EL (cell line): Measurements from ENCODE around the gene DIDO1.
"Not testable (repeated sequence)": the region's sequence is repeated elsewhere in the genome, so short reads cannot be mapped to it uniquely, and the experiment has no call there.

ENCODE experiments used
- DNase-seq: peaks from one replicate; pipeline ENCODE4 v3.0.0-alpha.2; 2016

The DIDO1 gene

DNA sequence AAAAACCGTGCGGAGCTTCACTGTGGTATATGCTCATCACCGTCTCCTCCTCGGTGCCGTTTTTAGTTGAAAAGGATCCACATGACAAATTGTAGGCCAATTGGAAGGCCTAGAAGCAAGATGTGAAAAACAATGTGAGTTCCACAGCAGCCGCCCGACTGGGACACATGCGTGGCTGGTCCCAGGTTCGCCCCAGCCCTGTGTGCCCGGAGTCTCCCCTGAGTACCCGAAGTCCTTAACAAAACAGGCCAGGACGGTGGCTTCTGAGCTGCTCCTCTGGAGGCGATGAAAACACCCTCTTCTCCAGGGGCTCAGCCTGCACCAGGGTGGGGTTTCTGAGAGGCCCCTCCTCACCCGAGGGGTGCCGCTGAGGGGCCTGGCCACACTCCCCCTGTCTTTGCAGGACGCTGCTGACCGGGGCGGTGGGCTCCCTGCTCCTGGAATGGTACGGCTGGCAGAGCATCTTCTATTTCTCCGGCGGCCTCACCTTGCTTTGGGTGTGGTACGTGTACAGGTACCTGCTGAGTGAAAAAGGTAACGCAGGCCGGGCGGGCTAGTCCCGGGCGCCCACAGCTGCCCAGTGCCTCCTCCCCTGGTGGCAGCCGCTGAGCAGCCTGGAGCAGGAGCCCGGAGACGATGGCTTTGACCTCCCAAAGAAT, 36.0 kb upstream of the DIDO1 start:
- no peak for DNase-seq

GRCh38 chr20:62961799-62962198, 35.5 kb upstream of the DIDO1 start:
- DNase-seq = no peak

- DNase-seq = no peak
Measured at GRCh38 chr20:62961310-62961783, 35.0 kb upstream of the DIDO1 start.

GRCh38 chr20:62960446-62961309, 34.4 kb upstream of the DIDO1 start:
- not testable (repeated sequence) for DNase-seq

DNA sequence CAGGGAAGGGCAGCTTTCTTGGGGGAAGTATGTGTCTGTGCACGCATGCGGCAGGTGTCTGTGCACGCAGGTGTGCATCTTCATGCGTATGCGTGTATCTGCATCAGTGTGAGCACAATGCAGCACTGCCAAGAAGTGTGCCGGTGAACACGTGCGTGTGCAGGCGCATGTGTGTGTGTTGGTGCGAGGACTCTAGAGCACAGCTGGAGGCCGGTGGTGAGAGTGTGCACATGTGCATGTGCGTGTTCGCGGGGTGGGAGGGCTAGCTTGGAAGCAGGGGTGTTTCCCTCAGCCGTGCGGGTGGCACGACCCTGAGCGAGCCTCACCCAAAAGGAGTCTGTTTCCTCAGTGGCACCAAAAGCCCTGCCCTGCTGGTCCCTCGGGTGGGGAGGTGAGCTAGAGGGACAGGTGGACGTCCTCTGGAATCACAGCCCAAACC, 33.7 kb upstream of the DIDO1 start:
- no peak for DNase-seq

DNA sequence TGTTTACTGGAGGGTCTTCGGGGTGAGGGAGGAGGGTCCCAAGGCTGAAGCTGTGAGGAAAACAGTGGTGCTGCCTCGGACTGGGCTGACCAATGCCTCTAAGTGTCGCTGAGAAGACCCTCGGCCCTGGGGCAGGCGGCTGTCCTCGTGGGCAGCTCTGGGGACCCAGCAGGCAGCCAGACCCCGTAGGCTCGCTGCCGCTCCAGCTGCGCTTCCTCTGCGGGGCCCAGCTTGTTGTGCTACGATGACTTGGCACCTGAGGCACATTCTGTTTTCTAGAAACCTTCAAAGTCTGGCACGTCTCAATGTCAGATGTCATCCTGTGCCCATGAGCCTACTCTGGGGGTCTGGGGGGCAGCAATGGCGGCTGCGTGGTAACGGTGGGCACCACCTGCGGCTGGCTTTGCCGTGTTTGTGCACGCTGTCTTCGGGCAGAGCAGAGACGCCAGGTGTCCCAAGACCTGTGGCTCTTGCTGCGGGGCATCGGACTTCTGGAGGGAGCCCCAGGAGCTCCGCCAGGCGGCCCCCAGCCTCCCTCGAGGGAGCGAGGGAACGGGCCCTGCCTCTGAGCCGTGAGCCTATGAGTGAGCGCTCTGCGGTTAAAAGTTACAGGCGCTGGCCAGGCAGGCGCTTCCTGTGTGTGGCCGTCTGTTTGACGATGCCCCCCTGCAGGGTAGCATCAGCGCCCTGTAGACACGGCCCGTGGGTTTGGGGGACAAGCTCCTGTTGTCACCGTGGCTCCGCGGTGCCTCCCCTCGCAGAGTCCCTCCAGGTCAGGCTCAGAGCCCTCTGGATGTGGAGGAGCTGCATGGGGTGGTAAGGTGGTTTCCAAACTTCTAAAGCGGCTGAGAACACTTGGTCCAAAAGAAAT, 33.0 kb upstream of the DIDO1 start:
- no peak for DNase-seq

- DNase-seq = no peak
Measured at GRCh38 chr20:62958388-62959100, 32.2 kb upstream of the DIDO1 start.

- DNase-seq = no peak
Measured at GRCh38 chr20:62957136-62958117, 31.1 kb upstream of the DIDO1 start.

DNA sequence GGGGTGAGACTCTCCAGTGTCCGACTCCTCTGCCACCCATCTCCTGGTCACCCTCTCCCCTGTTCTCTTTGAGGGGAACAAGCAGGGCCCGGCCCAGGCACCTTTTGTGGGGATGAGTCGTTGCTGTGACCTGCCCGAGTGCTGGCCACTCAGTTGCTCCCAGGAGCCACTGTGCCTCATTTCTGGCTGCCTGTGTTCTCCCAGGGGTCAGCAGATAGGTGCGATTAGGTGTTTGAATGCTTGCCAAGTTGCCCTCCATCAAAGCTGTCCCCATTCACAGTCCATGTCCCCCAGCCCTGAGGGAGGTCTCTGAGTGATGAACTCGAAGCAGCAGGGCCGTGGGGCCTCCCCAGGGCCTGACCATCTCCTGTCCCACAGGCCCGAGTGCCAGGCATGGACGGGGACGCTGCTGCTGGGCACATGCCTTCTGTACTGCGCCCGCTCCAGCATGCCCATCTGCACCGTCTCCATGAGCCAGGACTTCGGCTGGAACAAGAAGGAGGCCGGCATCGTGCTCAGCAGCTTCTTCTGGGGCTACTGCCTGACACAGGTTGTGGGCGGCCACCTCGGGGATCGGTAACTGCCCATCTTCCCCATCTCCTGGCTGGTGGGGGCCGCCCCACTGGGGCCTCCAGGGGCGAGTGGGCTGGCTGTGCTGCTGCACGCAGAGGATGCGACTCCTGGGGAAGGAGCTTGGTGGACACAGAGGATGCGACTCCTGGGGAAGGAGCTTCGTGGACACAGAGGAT, 30.3 kb upstream of the DIDO1 start:
- no peak for DNase-seq

DNA sequence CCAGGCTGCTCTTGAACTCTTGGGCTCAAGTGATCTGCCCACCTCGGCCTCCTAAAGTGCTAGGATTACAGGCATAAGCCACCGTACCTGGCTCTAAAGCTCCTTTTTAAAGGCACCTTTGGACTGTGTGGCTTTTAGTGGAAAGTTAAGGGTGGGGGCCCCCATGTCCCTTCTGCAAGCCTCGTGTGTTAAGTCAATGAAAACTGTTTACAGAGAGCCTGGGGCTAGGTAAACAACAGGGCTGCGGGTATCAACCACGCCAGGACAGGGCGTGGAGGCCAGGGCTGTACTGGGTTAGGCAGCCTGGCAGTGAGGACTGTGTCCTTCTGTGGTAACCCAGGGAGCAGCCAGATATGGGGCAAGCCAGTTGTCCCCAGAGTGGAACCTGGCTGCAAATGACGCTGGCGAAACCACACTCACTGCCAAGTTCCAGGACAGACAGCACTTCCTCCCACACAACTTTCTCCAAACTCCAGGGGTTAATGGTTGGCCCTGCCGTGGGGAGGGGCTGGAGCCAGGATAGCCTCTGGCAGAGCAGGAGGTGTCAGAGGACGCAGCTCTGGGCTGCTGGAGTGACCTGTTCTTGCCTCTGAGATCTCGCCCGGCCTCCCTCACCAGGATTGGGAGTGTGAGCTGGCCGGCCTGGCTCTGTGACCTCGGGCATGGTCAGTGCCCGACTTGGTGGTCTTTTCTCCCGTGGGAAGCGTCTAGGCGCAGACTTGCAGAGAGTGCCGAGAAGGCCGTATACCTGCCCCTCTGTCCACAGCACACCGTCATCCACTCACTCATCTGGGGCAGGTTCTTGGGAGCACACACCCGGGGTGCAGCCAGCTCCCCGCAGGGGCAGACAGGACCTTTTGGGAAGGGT, 29.4 kb upstream of the DIDO1 start:
- no peak for DNase-seq

DNA sequence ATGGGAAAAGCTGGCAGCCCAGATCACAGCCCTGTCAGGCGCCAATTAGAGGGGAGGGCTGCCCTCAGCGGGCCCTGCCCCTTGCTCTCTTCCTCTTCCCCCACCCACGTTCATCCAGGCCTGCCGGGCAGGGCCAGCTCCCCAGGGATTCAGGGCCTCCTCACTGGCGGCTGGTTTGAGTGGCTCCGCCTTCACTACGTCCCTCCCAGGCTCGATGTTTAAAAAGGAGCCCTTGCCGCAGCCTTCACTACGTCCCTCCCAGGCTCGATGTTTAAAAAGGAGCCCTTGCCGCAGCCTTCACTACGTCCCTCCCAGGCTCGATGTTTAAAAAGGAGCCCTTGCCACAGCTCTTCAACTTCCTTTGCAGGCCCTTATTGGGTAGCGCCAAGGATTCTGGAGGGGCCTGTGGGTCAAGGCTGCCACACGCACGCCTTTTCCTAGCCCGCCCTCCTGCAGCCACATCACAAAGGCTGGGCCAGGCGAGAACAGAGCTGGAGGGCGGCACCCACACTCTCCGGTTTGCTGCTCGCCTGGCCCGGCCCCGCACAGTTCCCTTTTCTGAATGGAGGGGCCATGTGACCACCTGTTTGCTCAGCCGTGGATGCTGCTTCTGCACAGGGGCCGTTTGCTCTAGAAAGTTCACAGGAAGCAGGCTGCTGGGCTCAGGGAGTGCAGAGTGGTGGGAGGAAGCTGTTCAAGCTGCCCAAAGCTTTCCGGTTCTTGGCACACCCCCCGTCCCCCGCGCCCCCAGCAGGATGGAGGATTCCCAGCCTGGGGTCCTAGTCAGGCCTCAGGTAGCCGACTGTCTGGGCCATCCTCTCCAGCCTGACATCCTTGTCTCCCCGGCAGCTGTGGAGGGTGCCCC, 27.8 kb upstream of the DIDO1 start:
- peak; percentile 79 for DNase-seq

DNA sequence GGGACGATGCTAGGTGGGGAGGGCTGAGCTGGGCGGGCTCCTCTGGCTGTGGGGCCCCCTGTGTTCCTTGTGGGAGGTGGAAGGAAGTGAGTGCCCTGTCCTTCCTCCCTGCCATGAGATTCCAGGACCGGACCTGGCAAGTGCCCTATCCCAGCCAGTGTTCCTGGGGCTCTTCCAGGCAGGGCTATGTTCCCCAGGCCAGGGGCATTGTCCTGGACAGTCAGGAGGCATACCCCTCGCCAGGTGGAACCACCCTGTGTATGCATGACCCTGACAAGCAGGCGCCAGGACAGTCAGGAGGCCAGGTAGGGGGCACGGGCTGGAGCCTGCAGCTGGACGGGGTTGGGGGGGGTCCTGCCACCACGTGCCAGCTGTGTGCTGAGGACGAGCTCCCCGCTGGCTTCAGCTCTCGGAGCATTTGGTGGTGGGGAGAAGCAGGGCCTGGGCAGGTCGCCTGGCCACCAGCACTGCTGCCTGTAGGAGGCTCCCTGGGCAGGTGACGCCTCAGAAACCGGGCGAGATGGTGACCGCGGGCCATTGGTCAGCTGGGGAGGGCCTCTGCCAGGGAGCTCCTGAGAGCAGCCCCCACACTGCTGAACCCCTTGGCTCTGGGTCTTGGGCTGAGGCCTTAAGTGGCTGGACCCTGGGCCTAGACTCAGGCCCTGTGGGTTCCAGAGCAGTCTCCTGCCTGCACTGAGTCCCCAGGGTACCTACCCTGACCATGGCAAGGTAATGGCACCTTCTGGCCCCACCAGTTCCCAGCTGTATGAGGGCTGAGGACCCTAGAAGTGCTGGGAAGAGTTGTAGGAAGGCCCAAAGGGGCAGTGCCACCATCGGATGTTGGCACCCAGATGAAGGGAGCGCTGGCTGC, 26.9 kb upstream of the DIDO1 start:
- DNase-seq = peak; percentile 53

DNA sequence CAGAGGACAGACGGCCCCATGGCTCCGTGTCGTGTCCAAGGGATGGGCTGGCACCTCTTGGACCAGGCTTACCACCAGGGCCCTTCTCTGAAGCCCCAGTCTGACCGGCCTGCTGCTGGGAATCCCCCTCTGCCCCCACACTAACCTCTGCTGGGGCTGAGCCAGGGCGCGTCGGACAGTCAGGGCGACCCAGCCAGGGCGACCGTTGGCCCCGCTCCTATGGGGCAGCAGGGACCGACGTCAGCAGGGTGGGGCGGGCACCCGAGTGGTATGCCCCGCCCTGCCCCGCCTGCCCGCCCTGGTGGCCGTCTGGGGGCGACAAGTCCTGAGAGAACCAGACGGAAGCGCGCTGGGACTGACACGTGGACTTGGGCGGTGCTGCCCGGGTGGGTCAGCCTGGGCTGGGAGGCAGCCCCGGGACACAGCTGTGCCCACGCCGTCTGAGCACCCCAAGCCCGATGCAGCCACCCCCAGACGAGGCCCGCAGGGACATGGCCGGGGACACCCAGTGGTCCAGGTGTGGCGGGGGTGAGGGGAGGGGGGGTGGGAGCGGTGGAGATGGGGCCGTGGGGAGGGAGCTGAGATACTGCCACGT, 26.2 kb upstream of the DIDO1 start, which contains the start of gene SLC17A9:
SLC17A9 (plus strand) TSS at position 337 of the 595 bp plus-strand sequence; CDS start at position 459, 122 bp downstream.
- DNase-seq = peak; percentile 88

DNA sequence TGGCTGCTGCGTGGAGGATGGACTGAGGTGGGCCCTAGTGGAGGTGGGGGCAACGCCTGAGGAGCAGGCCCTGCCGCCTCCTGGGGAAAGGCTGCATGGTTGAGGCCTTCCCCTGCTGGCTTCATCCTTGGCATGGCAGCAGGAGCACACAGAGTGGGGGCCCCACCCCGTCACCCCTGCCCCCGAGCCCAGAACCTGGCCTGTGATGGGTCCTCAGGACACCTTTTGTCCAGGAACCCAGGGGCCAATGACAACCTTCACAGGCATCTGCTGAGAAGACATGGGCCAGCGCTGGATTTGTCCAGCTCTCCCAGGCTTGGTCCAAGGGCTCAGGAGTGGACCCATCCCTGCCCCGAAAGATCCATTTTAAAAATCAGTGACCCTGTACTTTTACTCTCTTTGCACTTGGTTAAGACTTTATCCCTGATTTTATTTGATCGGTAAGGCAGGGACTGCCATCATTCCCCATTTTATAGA, 25.6 kb upstream of the DIDO1 start:
- DNase-seq = no peak

- no peak for DNase-seq
Measured at GRCh38 chr20:62951143-62951895, 25.0 kb upstream of the DIDO1 start.

- DNase-seq = no peak
Measured at GRCh38 chr20:62950741-62951140, 24.4 kb upstream of the DIDO1 start.
